Measurements from ENCODE around the gene MRPL36. TPM values are rescaled to one million over a fixed set of nuclear protein-coding genes. Genes with fewer than 3 reads are reported as not detected.

Gene MRPL36
- total RNA-seq, 1 donor from 2014 or later, result 57.4 TPM

- H3K9me3 ChIP-seq (replicated peaks), result peaks cover 4% of the 10 kb centered on the region
- DNase-seq, result no peak
- intact Hi-C loops (cut with micrococcal nuclease), result no loop called here
- no peaks in the 10 kb centered on the region for H3K4me1 ChIP-seq
- TF ChIP-seq, protein P1, sequence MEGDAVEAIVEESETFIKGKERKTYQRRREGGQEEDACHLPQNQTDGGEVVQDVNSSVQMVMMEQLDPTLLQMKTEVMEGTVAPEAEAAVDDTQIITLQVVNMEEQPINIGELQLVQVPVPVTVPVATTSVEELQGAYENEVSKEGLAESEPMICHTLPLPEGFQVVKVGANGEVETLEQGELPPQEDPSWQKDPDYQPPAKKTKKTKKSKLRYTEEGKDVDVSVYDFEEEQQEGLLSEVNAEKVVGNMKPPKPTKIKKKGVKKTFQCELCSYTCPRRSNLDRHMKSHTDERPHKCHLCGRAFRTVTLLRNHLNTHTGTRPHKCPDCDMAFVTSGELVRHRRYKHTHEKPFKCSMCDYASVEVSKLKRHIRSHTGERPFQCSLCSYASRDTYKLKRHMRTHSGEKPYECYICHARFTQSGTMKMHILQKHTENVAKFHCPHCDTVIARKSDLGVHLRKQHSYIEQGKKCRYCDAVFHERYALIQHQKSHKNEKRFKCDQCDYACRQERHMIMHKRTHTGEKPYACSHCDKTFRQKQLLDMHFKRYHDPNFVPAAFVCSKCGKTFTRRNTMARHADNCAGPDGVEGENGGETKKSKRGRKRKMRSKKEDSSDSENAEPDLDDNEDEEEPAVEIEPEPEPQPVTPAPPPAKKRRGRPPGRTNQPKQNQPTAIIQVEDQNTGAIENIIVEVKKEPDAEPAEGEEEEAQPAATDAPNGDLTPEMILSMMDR (IDR thresholded peaks at IDR 0.05; ENCODE audit: borderline replicate concordance), result peak; percentile 78
- H3K36me3 ChIP-seq, result no peaks in the 10 kb centered on the region
- H3K27me3 ChIP-seq (ENCODE audit: low read depth), result peaks cover 48% of the 10 kb centered on the region
- H3K27ac ChIP-seq (replicated peaks), result no peak overlapping the region
- H3K4me3 ChIP-seq, result no peak overlapping the region
Observed at GRCh38 chr5:1763548-1763911, 36.1 kb downstream of the MRPL36 start.

DNA sequence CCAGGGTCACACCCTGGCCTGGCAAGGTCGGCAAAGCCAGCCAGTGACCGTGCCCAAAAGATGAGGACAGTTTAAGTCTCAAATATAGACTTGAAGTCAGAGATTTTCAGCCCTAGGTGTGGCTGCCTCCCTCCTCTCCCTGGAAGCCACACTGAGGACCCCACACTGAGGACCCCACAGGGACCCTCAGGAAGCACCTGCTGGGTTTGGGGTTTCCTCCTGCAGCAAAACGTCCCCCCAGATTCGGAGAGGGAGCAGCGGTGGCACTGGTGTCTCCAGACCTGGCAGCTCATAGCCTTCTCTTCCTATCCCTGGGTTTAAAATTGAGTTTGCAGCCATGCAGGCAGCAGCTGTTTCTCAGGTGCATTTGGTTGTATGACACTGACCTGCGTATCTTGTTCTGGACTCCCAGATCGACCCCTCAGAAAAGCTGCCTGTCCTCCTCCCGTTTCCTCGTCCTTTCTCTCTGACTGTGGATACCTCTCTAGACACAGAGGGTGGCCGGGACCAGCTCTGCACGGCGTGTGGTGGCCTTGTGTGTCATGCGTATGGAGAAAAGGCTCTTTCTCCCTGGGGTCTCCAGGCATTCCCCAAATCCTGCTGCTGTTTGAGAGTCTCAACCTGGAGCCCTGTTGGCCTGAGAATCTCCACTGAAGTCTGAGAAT, 36.6 kb downstream of the MRPL36 start:
- no peak overlapping the region for H3K27ac ChIP-seq (replicated peaks)
- no peak for DNase-seq
- no peaks in the 10 kb centered on the region for H3K36me3 ChIP-seq
- no peak overlapping the region for H3K4me3 ChIP-seq
- intact Hi-C loops (cut with micrococcal nuclease), result no loop called here
- H3K27me3 ChIP-seq (ENCODE audit: low read depth), result peaks cover 53% of the 10 kb centered on the region
- H3K9me3 ChIP-seq (replicated peaks), result peaks cover 7% of the 10 kb centered on the region
- H3K4me1 ChIP-seq, result no peaks in the 10 kb centered on the region
- TF ChIP-seq, protein P1 (IDR thresholded peaks at IDR 0.05; ENCODE audit: borderline replicate concordance), result no peak

- H3K9me3 ChIP-seq (replicated peaks), result peaks cover 7% of the 10 kb centered on the region
- H3K27ac ChIP-seq (replicated peaks), result no peak overlapping the region
- DNase-seq, result no peak
- peaks cover 58% of the 10 kb centered on the region for H3K27me3 ChIP-seq (ENCODE audit: low read depth)
- H3K36me3 ChIP-seq, result no peaks in the 10 kb centered on the region
- no peak overlapping the region for H3K4me3 ChIP-seq
- TF ChIP-seq, protein P1 (IDR thresholded peaks at IDR 0.05; ENCODE audit: borderline replicate concordance), result no peak
- intact Hi-C loops (cut with micrococcal nuclease), result no loop called here
- H3K4me1 ChIP-seq, result no peaks in the 10 kb centered on the region
Observed at GRCh38 chr5:1762121-1762882, 37.3 kb downstream of the MRPL36 start.

DNA sequence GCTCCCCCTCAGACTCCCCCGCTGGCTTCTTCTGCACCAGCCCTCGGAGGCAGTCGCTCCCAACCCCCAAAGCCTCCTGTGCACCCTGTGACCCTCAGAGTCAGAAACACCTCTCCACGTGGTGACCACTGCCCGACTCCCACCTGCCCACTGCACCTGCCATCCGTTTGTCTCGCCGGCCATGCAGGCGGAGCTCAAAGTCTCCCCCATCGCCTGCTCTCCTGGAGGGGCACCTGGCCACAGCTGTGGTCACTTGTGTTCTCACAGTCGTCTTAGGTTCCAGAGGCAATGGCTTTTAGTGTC, 38.2 kb downstream of the MRPL36 start:
- Histone ChIP-seq H3K36me3 (no peaks in the 10 kb centered on the region), H3K9me3 (replicated peaks) (peaks cover 7% of the 10 kb centered on the region), H3K27ac (replicated peaks) (no peak overlapping the region), H3K4me3 (no peak overlapping the region), H3K4me1 (no peaks in the 10 kb centered on the region), H3K27me3 (ENCODE audit: low read depth) (peaks cover 57% of the 10 kb centered on the region)
- DNase-seq, result no peak
- intact Hi-C loops (cut with micrococcal nuclease), result no loop called here
- TF ChIP-seq, protein P1 (IDR thresholded peaks at IDR 0.05; ENCODE audit: borderline replicate concordance), result no peak

DNA sequence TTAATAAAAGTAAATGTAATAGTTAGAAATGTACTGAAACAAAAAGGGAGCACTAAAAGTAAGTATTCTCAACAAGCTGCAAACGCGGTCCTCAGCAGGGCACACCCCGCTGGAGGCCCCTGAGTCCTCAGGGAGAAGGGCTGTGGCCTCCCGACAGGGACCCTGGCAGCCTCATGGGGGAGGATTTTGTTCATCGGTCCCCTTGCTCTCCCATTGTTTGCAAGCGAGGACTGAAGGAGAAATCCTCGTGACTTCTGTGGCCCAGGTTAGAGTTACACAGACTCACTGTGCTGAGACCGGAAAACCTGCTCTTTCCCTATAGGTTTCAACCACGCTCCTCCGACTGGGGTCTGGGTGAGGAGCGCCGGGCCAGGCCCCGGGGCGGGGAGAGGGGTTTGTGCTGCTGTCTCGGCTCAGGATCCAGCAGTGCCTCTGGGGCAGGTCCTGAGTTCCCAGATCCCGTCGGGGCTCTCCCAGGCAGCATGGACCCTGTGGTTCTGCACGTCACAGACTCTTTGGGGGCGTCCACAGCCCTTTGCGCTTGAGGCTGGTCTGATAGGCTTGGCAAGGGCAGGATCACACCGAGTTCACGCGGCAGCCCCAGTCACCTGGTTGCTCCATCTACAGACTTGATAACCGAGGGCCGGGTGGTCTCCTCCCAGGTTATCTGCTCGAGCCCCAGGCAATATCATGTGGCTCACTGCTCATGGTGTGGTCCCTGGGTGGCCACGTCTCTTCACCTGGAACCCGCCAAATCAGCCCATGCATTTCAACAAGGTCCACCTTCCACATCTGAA, 38.8 kb downstream of the MRPL36 start:
- DNase-seq, result no peak
- Histone ChIP-seq H3K27me3 (ENCODE audit: low read depth) (peaks cover 52% of the 10 kb centered on the region), H3K36me3 (no peaks in the 10 kb centered on the region), H3K4me3 (no peak overlapping the region), H3K9me3 (replicated peaks) (peaks cover 7% of the 10 kb centered on the region), H3K27ac (replicated peaks) (no peak overlapping the region), H3K4me1 (no peaks in the 10 kb centered on the region)
- TF ChIP-seq, protein P1 (IDR thresholded peaks at IDR 0.05; ENCODE audit: borderline replicate concordance), result no peak
- intact Hi-C loops (cut with micrococcal nuclease), result no loop called here

Data from left ventricle myocardium inferior (tissue), 1 donor.